ENCODE data around the gene EGLN3.

DNA sequence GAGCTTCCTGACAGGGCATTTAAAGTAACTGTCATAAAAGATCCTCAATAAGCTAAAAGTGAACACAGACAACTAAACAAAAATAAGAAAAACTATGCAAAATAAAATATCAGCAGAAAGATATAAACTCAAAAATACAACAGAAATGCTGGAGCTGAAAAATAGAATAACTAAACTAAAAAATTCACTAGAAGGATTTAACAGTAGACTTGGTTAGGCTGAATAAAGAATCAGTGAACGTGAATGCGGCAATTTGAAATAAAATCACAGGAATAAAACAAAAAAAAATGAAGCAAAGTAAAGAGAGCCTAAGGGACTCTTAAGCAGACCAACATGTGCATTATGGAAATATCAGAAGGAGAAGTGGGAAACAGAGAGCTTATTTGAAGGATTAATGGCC lies 74.6 kb downstream of the EGLN3 start:
- no peak for TF ChIP-seq EZH2 (IDR thresholded peaks at IDR 0.05; ENCODE audit: borderline replicate concordance, low read depth, low read length, severe bottlenecking)
- TF ChIP-seq, protein P1, sequence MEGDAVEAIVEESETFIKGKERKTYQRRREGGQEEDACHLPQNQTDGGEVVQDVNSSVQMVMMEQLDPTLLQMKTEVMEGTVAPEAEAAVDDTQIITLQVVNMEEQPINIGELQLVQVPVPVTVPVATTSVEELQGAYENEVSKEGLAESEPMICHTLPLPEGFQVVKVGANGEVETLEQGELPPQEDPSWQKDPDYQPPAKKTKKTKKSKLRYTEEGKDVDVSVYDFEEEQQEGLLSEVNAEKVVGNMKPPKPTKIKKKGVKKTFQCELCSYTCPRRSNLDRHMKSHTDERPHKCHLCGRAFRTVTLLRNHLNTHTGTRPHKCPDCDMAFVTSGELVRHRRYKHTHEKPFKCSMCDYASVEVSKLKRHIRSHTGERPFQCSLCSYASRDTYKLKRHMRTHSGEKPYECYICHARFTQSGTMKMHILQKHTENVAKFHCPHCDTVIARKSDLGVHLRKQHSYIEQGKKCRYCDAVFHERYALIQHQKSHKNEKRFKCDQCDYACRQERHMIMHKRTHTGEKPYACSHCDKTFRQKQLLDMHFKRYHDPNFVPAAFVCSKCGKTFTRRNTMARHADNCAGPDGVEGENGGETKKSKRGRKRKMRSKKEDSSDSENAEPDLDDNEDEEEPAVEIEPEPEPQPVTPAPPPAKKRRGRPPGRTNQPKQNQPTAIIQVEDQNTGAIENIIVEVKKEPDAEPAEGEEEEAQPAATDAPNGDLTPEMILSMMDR (IDR thresholded peaks at IDR 0.05; ENCODE audit: borderline replicate concordance, extremely low read depth, low read length, poor library complexity, severe bottlenecking) = no peak
